ENCODE results near the gene LAMA4.

GRCh38 chr6:112193117-112193516 is 61.2 kb downstream of the LAMA4 start:
- TF ChIP-seq POLR2A (IDR thresholded peaks at IDR 0.05) (no peak), EP300 (IDR thresholded peaks at IDR 0.05) (no peak)
- TF ChIP-seq, protein P1, sequence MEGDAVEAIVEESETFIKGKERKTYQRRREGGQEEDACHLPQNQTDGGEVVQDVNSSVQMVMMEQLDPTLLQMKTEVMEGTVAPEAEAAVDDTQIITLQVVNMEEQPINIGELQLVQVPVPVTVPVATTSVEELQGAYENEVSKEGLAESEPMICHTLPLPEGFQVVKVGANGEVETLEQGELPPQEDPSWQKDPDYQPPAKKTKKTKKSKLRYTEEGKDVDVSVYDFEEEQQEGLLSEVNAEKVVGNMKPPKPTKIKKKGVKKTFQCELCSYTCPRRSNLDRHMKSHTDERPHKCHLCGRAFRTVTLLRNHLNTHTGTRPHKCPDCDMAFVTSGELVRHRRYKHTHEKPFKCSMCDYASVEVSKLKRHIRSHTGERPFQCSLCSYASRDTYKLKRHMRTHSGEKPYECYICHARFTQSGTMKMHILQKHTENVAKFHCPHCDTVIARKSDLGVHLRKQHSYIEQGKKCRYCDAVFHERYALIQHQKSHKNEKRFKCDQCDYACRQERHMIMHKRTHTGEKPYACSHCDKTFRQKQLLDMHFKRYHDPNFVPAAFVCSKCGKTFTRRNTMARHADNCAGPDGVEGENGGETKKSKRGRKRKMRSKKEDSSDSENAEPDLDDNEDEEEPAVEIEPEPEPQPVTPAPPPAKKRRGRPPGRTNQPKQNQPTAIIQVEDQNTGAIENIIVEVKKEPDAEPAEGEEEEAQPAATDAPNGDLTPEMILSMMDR (IDR thresholded peaks at IDR 0.05), result no peak
